ENCODE results near the gene AOC2.
"Not testable (repeated sequence)": the region's sequence is repeated elsewhere in the genome, so short reads cannot be mapped to it uniquely, and the experiment has no call there.

AOC2 gene

DNA sequence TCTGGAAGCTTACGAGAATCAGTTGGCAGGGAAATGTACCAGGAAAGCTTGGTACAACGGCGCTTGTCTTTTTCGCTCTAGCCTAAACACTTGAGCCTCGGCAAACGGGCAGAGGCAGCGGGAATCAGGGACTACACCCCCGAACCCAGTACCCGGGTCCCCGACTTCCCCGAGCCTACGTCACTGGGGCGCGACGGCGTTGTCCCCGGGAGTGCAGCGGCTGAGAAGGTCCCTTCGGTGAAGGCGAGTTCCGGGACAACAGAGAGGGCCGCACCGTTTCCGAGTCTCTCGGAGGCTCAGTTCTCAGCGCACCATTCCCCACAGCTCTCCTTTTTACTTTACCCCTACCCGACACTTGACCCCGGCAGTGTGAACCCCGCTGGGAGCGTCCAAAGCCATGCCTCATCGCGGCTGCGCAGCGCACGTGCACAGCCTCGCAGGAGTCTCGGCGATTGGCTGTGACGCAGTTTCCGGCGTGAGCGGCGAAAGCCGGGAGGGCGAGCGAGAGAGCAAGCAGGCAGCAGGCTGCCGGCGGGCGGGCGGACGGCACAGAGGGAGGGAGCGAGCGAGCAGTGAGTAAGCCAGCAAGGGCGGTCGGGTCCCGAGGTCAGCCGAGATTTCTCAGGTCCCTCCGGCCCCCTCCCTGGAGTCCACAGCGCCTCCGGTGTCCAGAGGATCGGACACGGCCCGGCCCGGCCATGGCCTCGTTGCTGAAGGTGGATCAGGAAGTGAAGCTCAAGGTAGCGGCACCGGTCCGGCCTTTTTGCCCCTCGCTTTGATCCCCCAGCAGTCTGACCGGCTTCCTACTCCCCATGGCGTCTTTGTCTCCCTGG, 11.2 kb upstream of the AOC2 start, which contains the start of gene PSME3:
TSS of gene PSME3 (plus strand) at position 464 of the 833 bp plus-strand sequence. CDS start at position 699, 235 bp downstream.
- peak; percentile 80 for DNase-seq

DNA sequence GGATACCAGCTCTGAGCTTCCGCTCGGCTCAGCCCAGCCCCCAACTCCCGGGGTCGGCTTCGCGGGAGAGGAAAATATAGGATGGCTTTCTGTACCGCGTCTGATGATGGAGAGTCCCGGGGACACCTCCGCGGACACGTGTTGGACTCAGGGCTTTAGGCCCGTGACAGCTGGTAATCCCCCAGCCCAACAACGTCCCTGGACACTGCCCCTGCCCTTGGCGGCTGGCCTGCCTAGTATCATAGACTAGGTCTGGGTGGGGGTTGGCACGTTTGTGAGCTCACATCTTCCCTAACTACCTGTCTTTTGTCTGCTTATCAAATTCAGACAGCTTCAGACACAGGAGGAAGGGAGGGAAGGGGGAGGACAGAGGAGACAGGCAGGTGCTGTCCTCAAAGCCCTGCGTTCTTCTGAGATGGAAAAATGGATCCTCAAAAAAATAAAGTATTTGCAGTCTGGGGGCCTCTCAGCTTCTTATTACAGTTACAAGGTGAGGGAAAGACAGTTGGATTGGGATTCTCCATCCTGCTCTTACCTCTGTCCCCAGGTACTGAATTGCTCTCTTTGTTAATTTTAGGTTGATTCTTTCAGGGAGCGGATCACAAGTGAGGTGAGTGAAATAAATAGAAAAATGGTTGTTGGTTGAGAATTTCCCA, 10.5 kb upstream of the AOC2 start:
- peak; percentile 13 for DNase-seq

DNA sequence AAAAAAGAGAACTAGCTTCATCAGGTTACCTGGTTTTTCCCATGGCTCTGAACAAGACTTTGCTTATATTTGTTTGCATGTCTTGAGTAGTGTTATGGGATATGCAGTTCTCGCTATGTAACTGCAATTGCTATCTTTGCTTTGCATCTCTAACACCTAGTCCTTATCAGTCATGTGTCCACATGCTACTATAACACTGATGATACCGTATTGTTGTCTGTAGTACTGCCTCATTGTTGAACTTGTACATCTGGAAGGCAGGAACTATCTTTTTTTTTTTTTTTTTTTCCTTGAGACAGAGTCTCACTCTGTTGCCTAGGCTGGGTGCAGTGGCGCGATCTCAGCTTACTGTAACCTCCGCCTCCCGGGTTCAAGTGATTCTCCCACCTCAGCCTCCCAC, 8.6 kb upstream of the AOC2 start:
- no peak for DNase-seq

GRCh38 chr17:42841975-42842685, 2.2 kb upstream of the AOC2 start:
- DNase-seq, result no peak

- peak; percentile 4 for DNase-seq
Measured at GRCh38 chr17:42843358-42843934, 934 bp upstream of the AOC2 start.

- DNase-seq, result no peak
Measured at GRCh38 chr17:42844761-42845555, 578 bp downstream of the AOC2 start.

DNA sequence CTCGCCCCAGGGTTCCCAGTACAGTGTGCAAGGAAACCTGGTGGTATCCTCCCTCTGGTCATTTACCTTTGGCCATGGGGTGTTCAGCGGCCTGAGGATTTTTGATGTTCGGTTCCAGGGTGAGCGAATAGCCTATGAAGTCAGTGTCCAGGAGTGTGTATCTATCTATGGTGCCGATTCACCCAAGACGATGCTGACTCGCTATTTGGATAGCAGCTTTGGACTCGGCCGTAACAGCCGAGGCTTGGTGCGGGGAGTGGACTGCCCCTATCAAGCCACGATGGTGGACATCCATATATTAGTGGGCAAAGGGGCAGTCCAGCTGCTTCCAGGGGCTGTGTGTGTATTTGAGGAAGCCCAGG, 1.2 kb downstream of the AOC2 start:
- no peak for DNase-seq

- DNase-seq, result no peak
Measured at GRCh38 chr17:42845918-42846593, 1.7 kb downstream of the AOC2 start.

- DNase-seq, result no peak
Measured at GRCh38 chr17:42846594-42847280, 2.4 kb downstream of the AOC2 start.

GRCh38 chr17:42848093-42848492, 3.7 kb downstream of the AOC2 start:
- DNase-seq, result no peak

- DNase-seq, result no peak
Measured at GRCh38 chr17:42849031-42849430, 4.7 kb downstream of the AOC2 start.

DNA sequence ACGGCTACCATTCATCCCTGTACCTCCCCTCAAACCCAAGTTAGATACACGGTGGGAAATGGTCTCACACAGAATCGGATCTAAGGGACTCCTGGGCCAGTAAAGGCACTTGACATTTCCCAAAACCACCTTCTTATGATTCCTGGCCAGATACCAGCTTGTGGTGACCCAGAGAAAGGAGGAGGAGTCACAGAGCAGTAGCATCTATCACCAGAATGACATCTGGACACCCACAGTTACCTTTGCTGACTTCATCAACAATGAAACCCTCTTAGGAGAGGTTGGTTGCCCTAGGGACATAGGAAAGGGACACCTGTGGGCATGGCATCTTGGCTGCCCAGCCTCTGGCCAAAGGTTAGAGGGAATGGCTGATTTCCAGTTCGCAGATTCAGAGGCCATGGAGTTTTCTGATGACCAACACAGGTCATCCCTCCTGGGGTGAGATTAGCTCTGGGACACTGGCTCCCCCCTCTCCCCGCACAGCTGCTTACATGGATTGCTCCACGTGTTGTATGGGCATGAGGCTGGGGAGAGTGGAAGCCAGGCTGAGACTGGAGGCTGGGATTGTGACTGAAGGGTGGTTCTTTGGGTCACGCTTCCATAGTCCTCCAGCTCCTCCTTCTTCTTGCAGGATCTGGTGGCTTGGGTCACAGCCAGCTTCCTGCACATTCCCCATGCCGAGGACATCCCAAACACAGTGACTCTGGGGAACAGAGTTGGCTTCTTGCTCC, 5.2 kb downstream of the AOC2 start:
- DNase-seq, result no peak

DNA sequence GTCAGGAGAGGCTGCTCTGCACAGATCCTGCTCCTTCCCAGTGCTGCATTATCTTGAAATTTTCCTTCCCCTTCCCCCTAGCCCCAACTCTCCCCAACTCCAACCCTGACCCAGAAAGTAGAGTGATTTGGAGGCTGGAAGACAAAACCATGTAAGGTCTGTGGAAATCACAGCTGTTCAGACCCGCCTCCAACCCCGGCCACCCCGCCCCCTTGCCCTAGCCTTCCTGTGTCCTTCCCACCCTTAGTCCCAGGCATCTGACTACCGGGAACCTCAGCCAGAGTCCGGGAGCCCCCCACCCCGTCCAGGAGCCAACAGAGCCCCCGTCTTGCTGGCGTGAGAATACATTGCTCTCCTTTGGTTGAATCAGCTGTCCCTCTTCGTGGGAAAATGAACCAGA, 6.6 kb downstream of the AOC2 start, which contains the start of gene AOC3:
TSS of gene AOC3 (plus strand) at position 246 of the 400 bp plus-strand sequence. CDS start at position 391, 145 bp downstream.
- no peak for DNase-seq

GRCh38 chr17:42851371-42852240, 7.2 kb downstream of the AOC2 start:
- not testable (repeated sequence) for DNase-seq

- DNase-seq, result no peak
Measured at GRCh38 chr17:42852351-42852750, 8.0 kb downstream of the AOC2 start.

DNA sequence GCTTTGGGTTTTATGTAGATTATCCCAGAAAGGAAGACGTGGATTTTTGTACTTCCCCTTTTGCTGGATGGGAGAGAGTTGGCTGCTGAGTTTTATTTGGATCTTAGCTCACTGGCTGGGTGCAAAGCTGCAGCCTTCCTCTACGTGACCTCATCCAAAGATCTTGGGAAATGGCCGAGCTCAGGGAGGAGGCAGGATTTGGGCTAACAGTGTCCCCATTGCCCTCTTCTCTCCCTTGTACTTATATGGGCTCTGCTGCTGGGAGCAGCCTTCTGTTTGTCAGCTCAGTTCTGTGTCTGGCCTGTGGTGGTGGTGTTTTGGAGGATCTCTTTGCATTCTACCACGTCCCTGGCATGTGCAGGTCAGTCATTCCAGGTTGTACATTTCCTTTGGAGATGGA, 8.6 kb downstream of the AOC2 start:
- DNase-seq, result no peak

GRCh38 chr17:42853597-42853967, 9.2 kb downstream of the AOC2 start:
- DNase-seq, result no peak

GRCh38 chr17:42853968-42854790, 9.8 kb downstream of the AOC2 start:
- no peak for DNase-seq
